Hematopoietic multipotent progenitor cell treated with erythropoietin and hydrocortisone succinate and interleukin-3 and kit ligand, for 6 days (in vitro differentiated cells): ENCODE measurements around the gene NBEAL2.

Experiments
- DNase-seq: peaks from one replicate; pipeline ENCODE4 v3.0.0-alpha.2; 2015

Gene NBEAL2

GRCh38 chr3:47000198-47000815 lies 20.8 kb downstream of the NBEAL2 start:
- DNase-seq, result no peak

DNA sequence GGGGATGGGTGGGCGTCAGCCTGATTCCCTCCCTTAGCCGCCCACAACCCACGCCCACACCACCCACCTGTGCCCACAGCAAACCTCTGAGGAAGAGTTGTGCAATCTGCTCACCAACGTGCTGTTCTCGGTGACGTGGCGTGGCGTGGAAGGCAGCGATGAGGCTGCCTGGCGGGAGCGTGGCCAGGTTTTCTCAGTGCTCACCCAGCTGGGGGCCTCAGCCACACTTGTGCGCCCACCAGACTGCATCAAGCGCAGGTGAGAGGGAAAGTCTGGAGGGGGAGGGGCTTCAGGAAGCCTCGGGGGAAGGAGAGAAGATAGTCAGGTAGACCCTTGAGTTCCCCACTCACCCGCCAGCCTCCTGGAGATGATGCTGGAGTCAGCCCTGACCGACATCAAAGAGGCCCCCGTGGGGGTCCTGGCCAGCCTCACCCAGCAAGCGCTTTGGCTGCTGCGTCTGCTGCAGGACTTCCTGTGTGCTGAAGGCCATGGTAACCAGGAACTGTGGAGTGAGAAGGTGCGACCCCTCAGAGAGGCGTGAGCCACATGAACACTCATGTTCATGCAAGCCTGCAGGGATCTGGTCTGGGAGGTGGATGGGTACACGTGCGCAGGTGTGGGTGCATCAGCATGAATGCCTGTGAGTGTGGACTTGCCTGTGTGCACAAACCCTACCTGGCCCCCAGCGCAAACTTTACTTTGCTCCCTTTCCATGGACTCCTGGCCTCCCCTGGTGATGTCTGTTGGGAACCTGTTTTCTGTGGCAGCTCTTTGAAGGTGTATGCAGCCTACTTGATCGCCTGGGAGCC lies 21.7 kb downstream of the NBEAL2 start:
- DNase-seq, result no peak

DNA sequence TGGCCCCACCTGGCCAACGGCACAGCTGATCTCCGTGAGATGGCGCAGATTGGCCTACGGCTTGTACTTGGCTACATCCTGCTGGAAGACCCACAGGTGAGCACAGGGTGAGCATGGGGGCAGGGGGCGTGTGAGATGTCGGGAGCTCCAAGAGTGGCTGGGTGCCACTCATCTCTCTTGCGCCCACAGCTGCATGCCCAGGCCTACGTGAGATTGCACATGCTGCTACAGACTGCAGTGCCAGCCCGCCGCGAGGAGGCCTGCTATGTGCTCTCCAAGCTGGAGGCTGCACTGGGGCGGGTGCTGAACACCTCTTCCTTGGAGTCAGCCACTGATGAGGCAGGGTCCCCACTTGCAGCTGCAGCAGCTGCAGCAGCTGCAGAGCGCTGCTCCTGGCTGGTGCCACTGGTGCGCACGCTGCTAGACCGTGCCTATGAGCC lies 22.3 kb downstream of the NBEAL2 start:
- DNase-seq, result no peak

DNA sequence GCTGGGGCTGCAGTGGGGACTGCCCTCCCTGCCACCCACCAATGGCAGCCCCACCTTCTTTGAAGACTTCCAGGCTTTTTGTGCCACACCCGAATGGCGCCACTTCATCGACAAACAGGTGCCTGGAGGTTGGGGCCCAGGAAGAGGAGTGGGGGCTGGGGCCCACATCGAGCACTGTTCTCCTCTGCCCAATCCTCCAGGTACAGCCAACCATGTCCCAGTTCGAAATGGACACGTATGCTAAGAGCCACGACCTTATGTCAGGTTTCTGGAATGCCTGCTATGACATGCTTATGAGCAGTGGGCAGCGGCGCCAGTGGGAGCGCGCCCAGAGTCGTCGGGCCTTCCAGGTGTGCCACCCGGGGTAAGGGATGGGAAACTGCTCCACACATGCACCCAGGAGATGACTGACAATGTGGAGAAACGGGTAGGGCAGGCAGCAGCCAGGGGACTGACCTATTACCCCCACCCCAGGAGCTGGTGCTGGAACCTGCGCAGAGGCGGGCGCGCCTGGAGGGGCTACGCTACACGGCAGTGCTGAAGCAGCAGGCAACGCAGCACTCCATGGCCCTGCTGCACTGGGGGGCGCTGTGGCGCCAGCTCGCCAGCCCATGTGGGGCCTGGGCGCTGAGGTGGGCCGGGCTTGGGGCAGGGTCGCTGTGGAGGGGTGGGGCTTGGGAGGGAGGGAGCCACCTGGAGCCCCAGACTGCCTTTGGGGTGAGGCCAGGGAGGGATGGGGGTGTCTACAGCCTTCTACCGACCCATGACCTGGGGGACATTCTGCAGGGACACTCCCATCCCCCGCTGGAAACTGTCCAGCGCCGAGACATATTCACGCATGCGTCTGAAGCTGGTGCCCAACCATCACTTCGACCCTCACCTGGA lies 22.9 kb downstream of the NBEAL2 start:
- no peak for DNase-seq

DNA sequence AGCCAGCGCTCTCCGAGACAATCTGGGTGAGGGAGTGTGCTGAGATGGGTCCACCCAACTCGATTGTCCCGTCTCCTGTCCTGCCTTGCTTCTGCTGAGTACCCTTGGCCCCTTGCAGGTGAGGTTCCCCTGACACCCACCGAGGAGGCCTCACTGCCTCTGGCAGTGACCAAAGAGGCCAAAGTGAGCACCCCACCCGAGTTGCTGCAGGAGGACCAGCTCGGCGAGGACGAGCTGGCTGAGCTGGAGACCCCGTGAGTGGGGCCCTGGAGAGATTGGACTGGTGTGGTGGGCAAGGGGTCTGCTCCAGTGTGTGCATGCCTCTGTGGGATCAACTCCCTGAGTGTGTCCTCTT lies 23.6 kb downstream of the NBEAL2 start:
- no peak for DNase-seq

- no peak for DNase-seq
These were observed 24.2 kb downstream of the NBEAL2 start for GRCh38 chr3:47003461-47004368.

DNA sequence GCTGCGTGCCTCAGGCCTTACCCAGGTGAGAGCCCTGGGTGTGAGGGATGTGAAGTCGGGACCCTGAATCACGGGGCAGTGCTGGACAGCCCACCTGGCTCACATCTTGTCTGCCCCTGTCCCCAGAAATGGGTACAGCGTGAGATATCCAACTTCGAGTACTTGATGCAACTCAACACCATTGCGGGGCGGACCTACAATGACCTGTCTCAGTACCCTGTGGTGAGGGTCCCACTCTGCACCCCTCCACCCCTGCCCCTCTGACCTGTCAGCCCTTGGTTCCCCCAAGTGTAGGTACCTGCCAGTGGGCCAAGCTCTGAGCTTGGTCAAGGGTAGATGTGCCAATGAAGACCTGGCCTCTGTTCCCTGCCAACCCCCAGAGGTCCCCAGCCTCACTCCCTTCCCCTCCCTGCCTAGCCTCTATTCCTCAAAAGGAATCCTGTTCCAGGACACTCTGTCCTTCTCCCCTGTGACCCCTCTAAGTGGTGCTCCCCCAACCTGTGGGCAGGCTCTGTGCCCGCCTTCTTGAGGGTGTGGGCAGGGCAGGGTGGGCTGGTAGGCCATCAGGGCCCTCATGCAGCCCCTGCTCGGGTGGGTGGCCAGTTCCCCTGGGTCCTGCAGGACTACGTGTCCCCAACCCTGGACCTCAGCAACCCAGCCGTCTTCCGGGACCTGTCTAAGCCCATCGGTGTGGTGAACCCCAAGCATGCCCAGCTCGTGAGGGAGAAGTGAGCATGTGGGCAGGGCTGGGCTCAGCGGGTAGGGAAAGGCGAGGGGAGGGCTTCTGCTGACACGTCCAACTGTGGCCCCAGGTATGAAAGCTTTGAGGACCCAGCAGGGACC lies 25.1 kb downstream of the NBEAL2 start:
- DNase-seq, result no peak

DNA sequence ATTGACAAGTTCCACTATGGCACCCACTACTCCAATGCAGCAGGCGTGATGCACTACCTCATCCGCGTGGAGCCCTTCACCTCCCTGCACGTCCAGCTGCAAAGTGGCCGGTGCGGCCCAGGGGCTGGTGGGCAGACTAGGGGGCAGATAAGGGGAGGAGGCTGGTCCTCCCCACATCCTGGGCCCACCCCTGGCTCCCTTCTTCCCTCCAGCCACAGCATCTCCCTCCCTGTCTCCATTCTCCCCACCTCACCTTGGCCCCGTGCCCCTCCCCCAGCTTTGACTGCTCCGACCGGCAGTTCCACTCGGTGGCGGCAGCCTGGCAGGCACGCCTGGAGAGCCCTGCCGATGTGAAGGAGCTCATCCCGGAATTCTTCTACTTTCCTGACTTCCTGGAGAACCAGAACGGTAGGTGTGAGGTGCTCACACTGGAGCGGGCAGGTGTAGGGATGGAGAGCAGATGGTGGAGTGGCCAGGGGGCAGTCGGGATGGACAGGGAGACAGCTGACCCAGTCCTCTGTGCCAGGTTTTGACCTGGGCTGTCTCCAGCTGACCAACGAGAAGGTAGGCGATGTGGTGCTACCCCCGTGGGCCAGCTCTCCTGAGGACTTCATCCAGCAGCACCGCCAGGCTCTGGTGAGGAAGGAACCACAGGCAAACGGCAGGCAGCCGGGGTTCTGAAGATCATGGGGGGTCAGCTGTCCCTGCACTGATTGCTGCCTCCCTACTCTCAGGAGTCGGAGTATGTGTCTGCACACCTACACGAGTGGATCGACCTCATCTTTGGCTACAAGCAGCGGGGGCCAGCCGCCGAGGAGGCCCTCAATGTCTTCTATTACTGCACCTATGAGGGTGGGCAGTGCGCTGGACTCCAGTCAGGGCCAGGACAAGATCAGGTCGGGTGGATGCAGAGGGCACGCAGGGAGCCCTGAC lies 26.0 kb downstream of the NBEAL2 start:
- no peak for DNase-seq

GRCh38 chr3:47006145-47006651 lies 26.7 kb downstream of the NBEAL2 start:
- no peak for DNase-seq

GRCh38 chr3:47007001-47007400 lies 27.5 kb downstream of the NBEAL2 start:
- DNase-seq, result no peak

GRCh38 chr3:47007482-47008233 lies 28.2 kb downstream of the NBEAL2 start:
- no peak for DNase-seq

- no peak for DNase-seq
These were observed 28.8 kb downstream of the NBEAL2 start for GRCh38 chr3:47008234-47008796.

- DNase-seq, result no peak
These were observed 29.4 kb downstream of the NBEAL2 start for GRCh38 chr3:47008851-47009224.

- peak; percentile 93 for DNase-seq
These were observed 30.0 kb downstream of the NBEAL2 start for GRCh38 chr3:47009225-47010110.

- peak; percentile 31 for DNase-seq
These were observed 30.7 kb downstream of the NBEAL2 start for GRCh38 chr3:47010111-47010712.

- DNase-seq, result no peak
These were observed 31.4 kb downstream of the NBEAL2 start for GRCh38 chr3:47010910-47011309.

- DNase-seq, result no peak
These were observed 31.9 kb downstream of the NBEAL2 start for GRCh38 chr3:47011371-47011770.
